MM.1S (cell line): ENCODE measurements around the gene SALL2.

Source experiments
- DNase-seq: peaks from one replicate; pipeline ENCODE4 v3.0.0-alpha.2; 2015
- H2AFZ ChIP-seq: fragments of 300-600 bp; sonication (generic); 2 replicates; pipeline ENCODE4 v1.6.0; 2016; ENCODE audit warnings: antibody characterized with exemption, low read length
- H3F3A ChIP-seq: fragments of 300-600 bp; sonication (generic); 2 replicates; pipeline ENCODE4 v1.6.1; 2016; ENCODE audit warnings: mild to moderate bottlenecking, antibody characterized with exemption, low read length, moderate library complexity, mixed read lengths; ENCODE audit not compliant: insufficient read depth
- H3K27ac ChIP-seq: fragments of 300-600 bp; sonication (generic); 2 replicates; pipeline ENCODE4 v1.5.1; 2016; ENCODE audit warnings: mild to moderate bottlenecking, low read length
- H3K27me3 ChIP-seq: fragments of 300-600 bp; sonication (generic); replicated peaks from 2 replicates; pipeline ENCODE4 v1.6.0; 2016; ENCODE audit warnings: low read length; ENCODE audit not compliant: insufficient read depth
- H3K36me3 ChIP-seq: fragments of 300-600 bp; sonication (generic); replicated peaks from 2 replicates; pipeline ENCODE4 v1.6.1; 2016; ENCODE audit warnings: mild to moderate bottlenecking, low read length, mixed read lengths; ENCODE audit not compliant: insufficient read depth
- H3K4me1 ChIP-seq: fragments of 300-600 bp; sonication (generic); 2 replicates; pipeline ENCODE4 v1.6.1; 2016; ENCODE audit warnings: low read length, mixed read lengths
- H3K4me2 ChIP-seq: fragments of 300-600 bp; sonication (generic); 2 replicates; pipeline ENCODE4 v1.6.0; 2016; ENCODE audit warnings: low read depth, low read length
- H3K4me3 ChIP-seq: fragments of 300-600 bp; sonication (generic); 2 replicates; pipeline ENCODE4 v1.5.1; 2016; ENCODE audit warnings: low read length, mixed read lengths
- H3K79me2 ChIP-seq: fragments of 300-600 bp; sonication (generic); 2 replicates; pipeline ENCODE4 v1.6.1; 2016; ENCODE audit warnings: mixed run types, low read length, mixed read lengths
- H3K9ac ChIP-seq: fragments of 300-600 bp; sonication (generic); 2 replicates; pipeline ENCODE4 v1.6.1; 2016; ENCODE audit warnings: low read length, mixed read lengths
- H3K9me2 ChIP-seq: fragments of 300-600 bp; sonication (generic); replicated peaks from 2 replicates; pipeline ENCODE4 v1.6.1; 2016; ENCODE audit warnings: mild to moderate bottlenecking, low read length, mixed read lengths; ENCODE audit not compliant: insufficient read depth
- H3K9me3 ChIP-seq: fragments of 300-600 bp; sonication (generic); replicated peaks from 2 replicates; pipeline ENCODE4 v1.6.1; 2016; ENCODE audit warnings: mild to moderate bottlenecking, low read length, mixed read lengths; ENCODE audit not compliant: insufficient read depth
- H4K20me1 ChIP-seq: fragments of 300-600 bp; sonication (generic); 2 replicates; pipeline ENCODE4 v1.6.1; 2016; ENCODE audit warnings: mild to moderate bottlenecking, low read length, moderate library complexity, mixed read lengths; ENCODE audit not compliant: insufficient read depth
- EZH2 ChIP-seq: fragments of 300-600 bp; sonication (generic); optimal IDR thresholded peaks from 2 replicates; pipeline ENCODE3; 2017; ENCODE audit warnings: low read depth, mild to moderate bottlenecking, antibody characterized with exemption, low read length, mixed read lengths
- EZH2phosphoT487 ChIP-seq: fragments of 300-600 bp; sonication (generic); IDR thresholded peaks from 2 replicates; pipeline ENCODE4 v1.6.1; 2018; ENCODE audit warnings: antibody characterized with exemption, low read length
- TF ChIP-seq, protein P1 (sequence below): fragments of 300-600 bp; sonication (generic); IDR thresholded peaks from 2 replicates; pipeline ENCODE4 v1.5.1; 2016; ENCODE audit warnings: antibody characterized with exemption, low read length, mixed read lengths

The SALL2 gene

DNA sequence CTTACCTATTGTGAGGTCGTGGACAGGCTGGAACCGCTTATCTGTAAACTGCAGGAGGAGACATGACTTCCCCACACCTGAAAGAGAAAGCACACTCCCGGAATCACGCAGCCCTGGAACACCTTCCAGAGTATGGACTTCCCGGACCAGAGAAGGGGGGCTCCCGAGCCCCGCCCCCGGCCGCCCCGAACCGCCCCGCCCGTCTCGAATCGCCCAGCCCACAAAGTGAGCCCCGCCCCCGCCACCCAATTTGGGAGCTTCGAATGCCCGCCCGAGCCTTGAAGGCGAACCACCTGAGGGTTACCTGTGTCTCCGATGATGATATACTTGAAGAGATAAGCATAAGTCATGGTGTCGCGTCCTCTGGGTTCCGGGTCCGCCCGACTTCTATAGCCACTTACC, 49.6 kb downstream of the SALL2 start:
- no peaks in the 10 kb centered on the region for H3K36me3 ChIP-seq
- no peaks in the 10 kb centered on the region for H3K27me3 ChIP-seq
- peak overlapping the region; percentile 81 for H2AFZ ChIP-seq
- H3K9me2 ChIP-seq: no peaks in the 10 kb centered on the region
- H3K4me2 ChIP-seq: peak overlapping the region; percentile 59
- TF ChIP-seq, protein P1, sequence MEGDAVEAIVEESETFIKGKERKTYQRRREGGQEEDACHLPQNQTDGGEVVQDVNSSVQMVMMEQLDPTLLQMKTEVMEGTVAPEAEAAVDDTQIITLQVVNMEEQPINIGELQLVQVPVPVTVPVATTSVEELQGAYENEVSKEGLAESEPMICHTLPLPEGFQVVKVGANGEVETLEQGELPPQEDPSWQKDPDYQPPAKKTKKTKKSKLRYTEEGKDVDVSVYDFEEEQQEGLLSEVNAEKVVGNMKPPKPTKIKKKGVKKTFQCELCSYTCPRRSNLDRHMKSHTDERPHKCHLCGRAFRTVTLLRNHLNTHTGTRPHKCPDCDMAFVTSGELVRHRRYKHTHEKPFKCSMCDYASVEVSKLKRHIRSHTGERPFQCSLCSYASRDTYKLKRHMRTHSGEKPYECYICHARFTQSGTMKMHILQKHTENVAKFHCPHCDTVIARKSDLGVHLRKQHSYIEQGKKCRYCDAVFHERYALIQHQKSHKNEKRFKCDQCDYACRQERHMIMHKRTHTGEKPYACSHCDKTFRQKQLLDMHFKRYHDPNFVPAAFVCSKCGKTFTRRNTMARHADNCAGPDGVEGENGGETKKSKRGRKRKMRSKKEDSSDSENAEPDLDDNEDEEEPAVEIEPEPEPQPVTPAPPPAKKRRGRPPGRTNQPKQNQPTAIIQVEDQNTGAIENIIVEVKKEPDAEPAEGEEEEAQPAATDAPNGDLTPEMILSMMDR: no peak
- TF ChIP-seq EZH2phosphoT487: no peak
- no peak for TF ChIP-seq EZH2
- no peaks in the 10 kb centered on the region for H3K4me1 ChIP-seq
- peak overlapping the region; percentile 77 for H3K4me3 ChIP-seq
- peak overlapping the region; percentile 41; the same call in 1 of the 2 replicates for H3K27ac ChIP-seq
- peak overlapping the region; percentile 51 for H3K9ac ChIP-seq
- H4K20me1 ChIP-seq: no peaks in the 10 kb centered on the region
- H3F3A ChIP-seq: no peaks in the 10 kb centered on the region
- H3K79me2 ChIP-seq: peaks cover 22% of the 10 kb centered on the region
- H3K9me3 ChIP-seq: no peaks in the 10 kb centered on the region
- DNase-seq: no peak

DNA sequence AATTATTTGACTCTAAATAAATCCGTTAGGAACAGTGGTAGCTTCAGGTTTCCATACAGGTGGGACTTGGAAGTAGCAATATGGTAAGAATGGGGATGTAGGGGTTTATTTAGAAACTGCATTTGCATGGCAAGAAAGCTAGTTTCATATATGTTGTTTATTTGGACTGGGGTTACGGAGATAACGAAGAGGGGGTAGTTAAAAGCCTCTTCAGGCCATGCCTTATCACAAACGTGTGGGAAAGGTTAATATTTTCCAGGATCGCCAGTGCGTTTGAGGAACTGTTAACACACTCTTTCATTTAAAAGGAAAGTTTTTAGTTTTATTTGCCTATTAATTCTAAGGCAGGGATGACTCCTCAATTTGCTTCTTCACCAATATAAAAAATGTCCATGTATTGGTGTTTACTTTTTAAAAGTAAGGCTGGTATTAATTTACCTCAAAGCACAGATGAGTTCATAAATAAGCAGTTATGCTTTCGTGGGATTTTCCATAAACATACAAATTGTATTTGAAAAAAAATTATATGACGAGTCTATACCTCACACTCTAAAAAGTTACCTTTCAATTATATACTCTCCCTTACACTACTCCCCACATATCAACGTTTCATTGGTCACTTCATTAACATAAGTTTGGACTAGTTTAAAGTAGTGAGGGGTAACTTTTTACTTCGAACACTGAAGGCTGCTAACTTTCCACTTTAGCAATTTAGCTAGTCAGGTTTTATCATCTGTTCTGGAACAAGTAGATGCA, 50.2 kb downstream of the SALL2 start:
- Histone ChIP-seq H3K9me2 (no peaks in the 10 kb centered on the region), H3K79me2 (peaks cover 22% of the 10 kb centered on the region), H2AFZ (peak overlapping the region; percentile 81), H3F3A (no peaks in the 10 kb centered on the region), H3K27me3 (no peaks in the 10 kb centered on the region), H3K9me3 (no peaks in the 10 kb centered on the region), H3K36me3 (no peaks in the 10 kb centered on the region), H3K4me2 (peak overlapping the region; percentile 59), H3K4me1 (no peaks in the 10 kb centered on the region), H3K9ac (peak overlapping the region; percentile 51), H4K20me1 (no peaks in the 10 kb centered on the region), H3K4me3 (peak overlapping the region; percentile 77), H3K27ac (peak overlapping the region; percentile 41; the same call in 1 of the 2 replicates)
- TF ChIP-seq EZH2: no peak
- no peak for DNase-seq
